WTC11 (cell line): ENCODE measurements around the gene ADIG. TPM values are rescaled to one million over a fixed set of nuclear protein-coding genes. Genes with fewer than 3 reads are reported as not detected.

ENCODE experiments used
- ATAC-seq: fragments of 200-7000 bp; cut with Tn5 transposase; 2 replicates; pipeline ENCODE4 v1.10.0; 2021; ENCODE audit warnings: mild to moderate bottlenecking, moderate library complexity
- CTCF ChIA-PET: fragments of 300-600 bp; sonication (Branson Sonifier 250); formaldehyde crosslinking; loops from one replicate; lab custom pipeline; 2021; ENCODE audit warnings: antibody characterized with exemption; lab: Charles Lee
- POLR2A ChIA-PET: fragments of 350-600 bp; sonication (Branson Sonifier 250); formaldehyde crosslinking; loops from one replicate; lab custom pipeline; 2021; ENCODE audit warnings: antibody characterized with exemption; lab: Charles Lee
- DNase-seq: peaks from one replicate; pipeline ENCODE4 v3.0.0; 2021; ENCODE audit warnings: low spot score
- H3K27ac Mint-ChIP-seq: 2 replicates; pipeline ENCODE4 v1.8.0; 2021; ENCODE audit warnings: mixed read lengths
- H3K27me3 Mint-ChIP-seq: 2 replicates; pipeline ENCODE4 v1.8.0; 2021; ENCODE audit warnings: low read depth, mild to moderate bottlenecking, moderate library complexity, mixed read lengths
- H3K36me3 Mint-ChIP-seq: 2 replicates; pipeline ENCODE4 v1.8.0; 2021; ENCODE audit warnings: mixed read lengths
- H3K4me1 Mint-ChIP-seq: 2 replicates; pipeline ENCODE4 v1.8.0; 2022; ENCODE audit warnings: mixed read lengths
- H3K4me3 Mint-ChIP-seq: 2 replicates; pipeline ENCODE4 v1.8.0; 2021; ENCODE audit warnings: mild to moderate bottlenecking, moderate library complexity, mixed read lengths
- H3K9me3 Mint-ChIP-seq: 2 replicates; pipeline ENCODE4 v1.8.0; 2021; ENCODE audit warnings: mixed read lengths
- CREB1 ChIP-seq: sonication (generic); formaldehyde crosslinking; IDR thresholded peaks from 2 replicates; pipeline ENCODE4 v1.8.0; 2023; ENCODE audit warnings: mild to moderate bottlenecking, missing genetic modification reagents
- EMX1 ChIP-seq: fragments of 250-450 bp; sonication (Bioruptor Pico); IDR thresholded peaks from 2 replicates; pipeline ENCODE4 v1.8.0; 2021; ENCODE audit warnings: mild to moderate bottlenecking
- FOXP1 ChIP-seq: sonication (generic); formaldehyde crosslinking; IDR thresholded peaks from 2 replicates; pipeline ENCODE4 v1.8.0; 2022; ENCODE audit warnings: missing genetic modification reagents, mild to moderate bottlenecking, moderate library complexity, borderline replicate concordance
- IRF2 ChIP-seq: sonication (generic); formaldehyde crosslinking; IDR thresholded peaks from 2 replicates; pipeline ENCODE4 v1.8.0; 2022; ENCODE audit warnings: low read depth, missing genetic modification reagents, borderline replicate concordance
- JAZF1 ChIP-seq: fragments of 250-450 bp; sonication (Bioruptor Pico); IDR thresholded peaks from 2 replicates; pipeline ENCODE4 v1.9.0; 2021; ENCODE audit warnings: moderate library complexity, mild to moderate bottlenecking, inconsistent platforms
- NR3C1 ChIP-seq: sonication (generic); formaldehyde crosslinking; conservative IDR thresholded peaks from 2 replicates; pipeline ENCODE4 v1.8.1; 2023; ENCODE audit warnings: low read depth, mild to moderate bottlenecking, missing genetic modification reagents
- RORB ChIP-seq: fragments of 250-450 bp; sonication (Bioruptor Pico); IDR thresholded peaks from 2 replicates; pipeline ENCODE4 v1.9.0; 2021; ENCODE audit warnings: mild to moderate bottlenecking
- SP1 ChIP-seq: sonication (generic); formaldehyde crosslinking; conservative IDR thresholded peaks from 2 replicates; pipeline ENCODE4 v1.8.1; 2022; ENCODE audit warnings: missing genetic modification reagents
- ZNF138 ChIP-seq: sonication (generic); formaldehyde crosslinking; conservative IDR thresholded peaks from 2 replicates; pipeline ENCODE4 v1.8.1; 2022; ENCODE audit warnings: mild to moderate bottlenecking, moderate library complexity, missing genetic modification reagents
- ZNF671 ChIP-seq: fragments of 250-450 bp; sonication (Bioruptor Pico); IDR thresholded peaks from 2 replicates; pipeline ENCODE4 v1.8.0; 2021; ENCODE audit warnings: mild to moderate bottlenecking
- total RNA-seq: library from RNA; stranded (reverse); gene quantifications from 3 replicates; pipeline ENCODE4 v1.2.3, GENCODE V29; 2021
- TF ChIP-seq, protein P1 (sequence below): sonication (generic); formaldehyde crosslinking; IDR thresholded peaks from 2 replicates; pipeline ENCODE4 v1.8.1; 2023; ENCODE audit warnings: mild to moderate bottlenecking, moderate library complexity, missing genetic modification reagents
- TF ChIP-seq, protein P2 (sequence below): fragments of 250-450 bp; sonication (Bioruptor Pico); IDR thresholded peaks from 2 replicates; pipeline ENCODE4 v1.9.0; 2021; ENCODE audit warnings: mild to moderate bottlenecking
- TF ChIP-seq, protein P3 (sequence below): sonication (generic); formaldehyde crosslinking; IDR thresholded peaks from 2 replicates; pipeline ENCODE4 v1.8.1; 2023; ENCODE audit warnings: mild to moderate bottlenecking, missing genetic modification reagents, moderate library complexity
- TF ChIP-seq, protein P4 (sequence below): fragments of 250-450 bp; sonication (Bioruptor Pico); conservative IDR thresholded peaks from 2 replicates; pipeline ENCODE4 v1.9.0; 2021; ENCODE audit warnings: mild to moderate bottlenecking
- TF ChIP-seq, protein P5 (sequence below): sonication (generic); formaldehyde crosslinking; IDR thresholded peaks from 2 replicates; pipeline ENCODE4 v1.8.1; 2023; ENCODE audit warnings: mild to moderate bottlenecking, missing genetic modification reagents, borderline replicate concordance
- TF ChIP-seq, protein P6 (sequence below): sonication (generic); formaldehyde crosslinking; IDR thresholded peaks from 2 replicates; pipeline ENCODE4 v1.8.1; 2023; ENCODE audit warnings: mild to moderate bottlenecking, missing genetic modification reagents
- TF ChIP-seq, protein P7 (sequence below): sonication (generic); formaldehyde crosslinking; IDR thresholded peaks from 2 replicates; pipeline ENCODE4 v1.8.1; 2022; ENCODE audit warnings: mild to moderate bottlenecking, moderate library complexity, missing genetic modification reagents
- TF ChIP-seq, protein P8 (sequence below): sonication (generic); formaldehyde crosslinking; IDR thresholded peaks from 2 replicates; pipeline ENCODE4 v1.8.1; 2022; ENCODE audit warnings: low read depth, mild to moderate bottlenecking, moderate library complexity, missing genetic modification reagents, borderline replicate concordance

The ADIG gene
- total RNA-seq, 1 experiment from 2014 or later: not detected

DNA sequence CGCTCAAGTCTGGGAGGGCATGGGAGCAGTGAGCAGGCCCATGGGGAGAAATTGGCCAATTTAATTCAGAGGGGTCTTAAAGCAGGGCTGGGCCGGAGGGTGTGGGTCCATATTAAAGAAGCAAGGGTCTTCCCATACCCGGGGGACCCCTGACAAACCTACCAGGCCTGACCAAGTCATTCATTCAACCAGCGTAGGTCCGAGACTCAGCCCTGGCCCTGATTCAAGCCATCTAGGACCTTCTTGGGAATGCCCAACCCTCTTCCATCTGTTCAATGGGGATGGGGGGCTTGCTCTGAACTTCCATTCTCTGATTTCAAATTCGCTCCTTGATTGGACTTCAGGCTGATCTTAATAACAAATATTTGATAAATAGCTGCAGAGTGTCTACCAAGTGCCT is 7.3 kb downstream of the ADIG start:
- Mint-ChIP-seq H3K9me3 (no peaks in the 10 kb centered on the region), H3K4me3 (no peak overlapping the region), H3K4me1 (peaks cover 8% of the 10 kb centered on the region), H3K36me3 (no peaks in the 10 kb centered on the region), H3K27ac (no peak overlapping the region), H3K27me3 (no peaks in the 10 kb centered on the region)
- no peak for ATAC-seq
- no peak for DNase-seq
- ChIA-PET POLR2A (no interaction called here), CTCF (no interaction called here)
- TF ChIP-seq, protein P1, sequence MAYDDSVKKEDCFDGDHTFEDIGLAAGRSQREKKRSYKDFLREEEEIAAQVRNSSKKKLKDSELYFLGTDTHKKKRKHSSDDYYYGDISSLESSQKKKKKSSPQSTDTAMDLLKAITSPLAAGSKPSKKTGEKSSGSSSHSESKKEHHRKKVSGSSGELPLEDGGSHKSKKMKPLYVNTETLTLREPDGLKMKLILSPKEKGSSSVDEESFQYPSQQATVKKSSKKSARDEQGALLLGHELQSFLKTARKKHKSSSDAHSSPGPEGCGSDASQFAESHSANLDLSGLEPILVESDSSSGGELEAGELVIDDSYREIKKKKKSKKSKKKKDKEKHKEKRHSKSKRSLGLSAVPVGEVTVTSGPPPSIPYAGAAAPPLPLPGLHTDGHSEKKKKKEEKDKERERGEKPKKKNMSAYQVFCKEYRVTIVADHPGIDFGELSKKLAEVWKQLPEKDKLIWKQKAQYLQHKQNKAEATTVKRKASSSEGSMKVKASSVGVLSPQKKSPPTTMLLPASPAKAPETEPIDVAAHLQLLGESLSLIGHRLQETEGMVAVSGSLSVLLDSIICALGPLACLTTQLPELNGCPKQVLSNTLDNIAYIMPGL (CRISPR knock-in tag): no peak
- TF ChIP-seq, protein P2, sequence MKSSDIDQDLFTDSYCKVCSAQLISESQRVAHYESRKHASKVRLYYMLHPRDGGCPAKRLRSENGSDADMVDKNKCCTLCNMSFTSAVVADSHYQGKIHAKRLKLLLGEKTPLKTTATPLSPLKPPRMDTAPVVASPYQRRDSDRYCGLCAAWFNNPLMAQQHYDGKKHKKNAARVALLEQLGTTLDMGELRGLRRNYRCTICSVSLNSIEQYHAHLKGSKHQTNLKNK (CRISPR knock-in tag): no peak
- TF ChIP-seq NR3C1 (CRISPR knock-in tag): no peak
- TF ChIP-seq JAZF1 (CRISPR knock-in tag): no peak
- no peak for TF ChIP-seq EMX1
- TF ChIP-seq ZNF671 (CRISPR knock-in tag): no peak
- TF ChIP-seq ZNF138: no peak
- TF ChIP-seq, protein P3, sequence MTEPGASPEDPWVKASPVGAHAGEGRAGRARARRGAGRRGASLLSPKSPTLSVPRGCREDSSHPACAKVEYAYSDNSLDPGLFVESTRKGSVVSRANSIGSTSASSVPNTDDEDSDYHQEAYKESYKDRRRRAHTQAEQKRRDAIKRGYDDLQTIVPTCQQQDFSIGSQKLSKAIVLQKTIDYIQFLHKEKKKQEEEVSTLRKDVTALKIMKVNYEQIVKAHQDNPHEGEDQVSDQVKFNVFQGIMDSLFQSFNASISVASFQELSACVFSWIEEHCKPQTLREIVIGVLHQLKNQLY (CRISPR knock-in tag): no peak

DNA sequence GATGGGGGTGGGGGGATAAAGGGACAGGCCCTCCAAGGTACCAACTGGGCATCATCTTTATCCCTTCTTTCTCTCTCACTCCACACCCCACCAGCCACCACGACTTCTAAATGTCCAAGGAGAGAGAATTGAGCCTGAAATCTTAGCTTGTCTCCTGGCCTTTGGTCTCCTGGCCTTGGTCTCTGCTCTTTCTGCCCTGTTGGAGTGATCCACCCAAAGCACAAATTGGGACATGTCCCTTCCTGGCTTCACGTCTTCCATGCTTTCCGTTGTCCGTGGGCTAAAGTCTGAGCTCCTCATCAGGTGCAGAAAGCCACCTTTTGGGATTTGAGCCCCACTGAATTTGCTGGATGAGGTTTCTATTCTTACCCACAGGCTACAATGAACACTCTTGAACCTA is 8.4 kb downstream of the ADIG start:
- Mint-ChIP-seq H3K9me3 (no peaks in the 10 kb centered on the region), H3K27ac (no peak overlapping the region), H3K27me3 (no peaks in the 10 kb centered on the region), H3K4me1 (peaks cover 5% of the 10 kb centered on the region), H3K36me3 (no peaks in the 10 kb centered on the region), H3K4me3 (no peak overlapping the region)
- DNase-seq: no peak
- POLR2A ChIA-PET: no interaction called here
- CTCF ChIA-PET: no interaction called here
- ATAC-seq: no peak
- TF ChIP-seq RORB (CRISPR knock-in tag): no peak

DNA sequence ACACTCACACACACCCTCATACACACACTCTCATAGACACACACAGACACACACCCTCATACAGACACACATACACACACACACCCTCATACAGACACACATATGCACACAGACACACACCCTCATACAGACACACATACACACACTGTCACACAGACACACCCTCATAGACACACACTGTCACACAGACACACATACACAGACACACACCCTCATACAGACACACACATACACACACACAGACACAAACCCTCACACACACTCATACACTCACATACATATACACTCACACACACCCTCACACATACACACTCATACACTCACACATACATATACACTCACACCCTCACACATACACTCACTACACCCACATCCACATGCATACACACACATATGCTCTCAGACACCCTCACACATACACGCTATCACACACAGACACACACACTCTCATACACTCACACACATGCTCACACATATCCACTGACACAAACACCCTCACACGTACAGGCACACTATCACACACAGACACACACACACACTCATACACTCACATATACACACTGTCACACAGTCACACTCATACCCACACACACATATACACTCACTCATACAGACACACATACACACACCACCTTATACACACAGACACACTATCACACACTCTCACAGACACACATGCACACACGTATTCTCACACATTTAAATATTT is 9.1 kb downstream of the ADIG start:
- DNase-seq (no peak), ATAC-seq (no peak)
- TF ChIP-seq CREB1 (CRISPR knock-in tag): no peak
- TF ChIP-seq JAZF1 (CRISPR knock-in tag): no peak
- no peak for TF ChIP-seq EMX1
- TF ChIP-seq, protein P4, sequence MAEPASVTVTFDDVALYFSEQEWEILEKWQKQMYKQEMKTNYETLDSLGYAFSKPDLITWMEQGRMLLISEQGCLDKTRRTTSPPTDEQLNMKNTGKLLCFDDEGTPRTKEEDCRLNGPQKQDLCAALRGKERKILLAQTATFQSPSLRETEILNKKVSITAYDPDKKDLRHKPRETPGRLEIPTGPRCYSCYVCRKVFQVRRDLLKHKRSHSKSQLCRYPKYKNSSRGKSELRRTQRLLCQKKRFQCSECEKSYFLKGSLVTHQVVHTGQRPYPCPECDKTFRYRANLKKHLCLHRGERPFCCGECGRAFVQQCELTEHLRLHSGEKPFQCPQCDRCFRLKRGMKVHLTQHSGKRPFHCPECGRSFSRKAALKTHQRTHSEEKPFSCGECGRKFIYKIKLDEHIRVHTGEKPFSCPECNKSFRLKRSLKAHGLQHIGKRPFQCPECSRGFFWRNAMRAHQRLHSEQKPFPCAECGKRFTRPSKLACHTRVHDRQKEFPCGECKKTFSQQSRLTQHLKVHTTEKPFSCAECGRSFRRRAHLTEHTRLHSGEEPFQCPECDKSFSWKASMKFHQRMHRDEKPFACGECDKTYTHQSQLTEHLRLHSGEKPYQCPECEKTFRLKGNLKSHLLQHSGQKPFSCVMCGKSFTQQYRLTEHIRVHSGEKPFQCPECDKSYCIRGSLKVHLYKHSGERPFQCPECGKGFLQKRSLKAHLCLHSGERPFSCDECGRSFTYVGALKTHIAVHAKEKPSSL (CRISPR knock-in tag): no peak
- TF ChIP-seq, protein P5, sequence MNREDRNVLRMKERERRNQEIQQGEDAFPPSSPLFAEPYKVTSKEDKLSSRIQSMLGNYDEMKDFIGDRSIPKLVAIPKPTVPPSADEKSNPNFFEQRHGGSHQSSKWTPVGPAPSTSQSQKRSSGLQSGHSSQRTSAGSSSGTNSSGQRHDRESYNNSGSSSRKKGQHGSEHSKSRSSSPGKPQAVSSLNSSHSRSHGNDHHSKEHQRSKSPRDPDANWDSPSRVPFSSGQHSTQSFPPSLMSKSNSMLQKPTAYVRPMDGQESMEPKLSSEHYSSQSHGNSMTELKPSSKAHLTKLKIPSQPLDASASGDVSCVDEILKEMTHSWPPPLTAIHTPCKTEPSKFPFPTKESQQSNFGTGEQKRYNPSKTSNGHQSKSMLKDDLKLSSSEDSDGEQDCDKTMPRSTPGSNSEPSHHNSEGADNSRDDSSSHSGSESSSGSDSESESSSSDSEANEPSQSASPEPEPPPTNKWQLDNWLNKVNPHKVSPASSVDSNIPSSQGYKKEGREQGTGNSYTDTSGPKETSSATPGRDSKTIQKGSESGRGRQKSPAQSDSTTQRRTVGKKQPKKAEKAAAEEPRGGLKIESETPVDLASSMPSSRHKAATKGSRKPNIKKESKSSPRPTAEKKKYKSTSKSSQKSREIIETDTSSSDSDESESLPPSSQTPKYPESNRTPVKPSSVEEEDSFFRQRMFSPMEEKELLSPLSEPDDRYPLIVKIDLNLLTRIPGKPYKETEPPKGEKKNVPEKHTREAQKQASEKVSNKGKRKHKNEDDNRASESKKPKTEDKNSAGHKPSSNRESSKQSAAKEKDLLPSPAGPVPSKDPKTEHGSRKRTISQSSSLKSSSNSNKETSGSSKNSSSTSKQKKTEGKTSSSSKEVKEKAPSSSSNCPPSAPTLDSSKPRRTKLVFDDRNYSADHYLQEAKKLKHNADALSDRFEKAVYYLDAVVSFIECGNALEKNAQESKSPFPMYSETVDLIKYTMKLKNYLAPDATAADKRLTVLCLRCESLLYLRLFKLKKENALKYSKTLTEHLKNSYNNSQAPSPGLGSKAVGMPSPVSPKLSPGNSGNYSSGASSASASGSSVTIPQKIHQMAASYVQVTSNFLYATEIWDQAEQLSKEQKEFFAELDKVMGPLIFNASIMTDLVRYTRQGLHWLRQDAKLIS (CRISPR knock-in tag): no peak
- TF ChIP-seq, protein P6, sequence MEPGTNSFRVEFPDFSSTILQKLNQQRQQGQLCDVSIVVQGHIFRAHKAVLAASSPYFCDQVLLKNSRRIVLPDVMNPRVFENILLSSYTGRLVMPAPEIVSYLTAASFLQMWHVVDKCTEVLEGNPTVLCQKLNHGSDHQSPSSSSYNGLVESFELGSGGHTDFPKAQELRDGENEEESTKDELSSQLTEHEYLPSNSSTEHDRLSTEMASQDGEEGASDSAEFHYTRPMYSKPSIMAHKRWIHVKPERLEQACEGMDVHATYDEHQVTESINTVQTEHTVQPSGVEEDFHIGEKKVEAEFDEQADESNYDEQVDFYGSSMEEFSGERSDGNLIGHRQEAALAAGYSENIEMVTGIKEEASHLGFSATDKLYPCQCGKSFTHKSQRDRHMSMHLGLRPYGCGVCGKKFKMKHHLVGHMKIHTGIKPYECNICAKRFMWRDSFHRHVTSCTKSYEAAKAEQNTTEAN (CRISPR knock-in tag): no peak; the same call in 1 of the 2 replicates
- TF ChIP-seq FOXP1 (CRISPR knock-in tag): no peak
- TF ChIP-seq, protein P7, sequence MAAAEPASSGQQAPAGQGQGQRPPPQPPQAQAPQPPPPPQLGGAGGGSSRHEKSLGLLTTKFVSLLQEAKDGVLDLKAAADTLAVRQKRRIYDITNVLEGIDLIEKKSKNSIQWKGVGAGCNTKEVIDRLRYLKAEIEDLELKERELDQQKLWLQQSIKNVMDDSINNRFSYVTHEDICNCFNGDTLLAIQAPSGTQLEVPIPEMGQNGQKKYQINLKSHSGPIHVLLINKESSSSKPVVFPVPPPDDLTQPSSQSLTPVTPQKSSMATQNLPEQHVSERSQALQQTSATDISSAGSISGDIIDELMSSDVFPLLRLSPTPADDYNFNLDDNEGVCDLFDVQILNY (CRISPR knock-in tag): no peak
- TF ChIP-seq, protein P8, sequence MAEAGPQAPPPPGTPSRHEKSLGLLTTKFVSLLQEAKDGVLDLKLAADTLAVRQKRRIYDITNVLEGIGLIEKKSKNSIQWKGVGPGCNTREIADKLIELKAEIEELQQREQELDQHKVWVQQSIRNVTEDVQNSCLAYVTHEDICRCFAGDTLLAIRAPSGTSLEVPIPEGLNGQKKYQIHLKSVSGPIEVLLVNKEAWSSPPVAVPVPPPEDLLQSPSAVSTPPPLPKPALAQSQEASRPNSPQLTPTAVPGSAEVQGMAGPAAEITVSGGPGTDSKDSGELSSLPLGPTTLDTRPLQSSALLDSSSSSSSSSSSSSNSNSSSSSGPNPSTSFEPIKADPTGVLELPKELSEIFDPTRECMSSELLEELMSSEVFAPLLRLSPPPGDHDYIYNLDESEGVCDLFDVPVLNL (CRISPR knock-in tag): no peak
- TF ChIP-seq IRF2: no peak
- TF ChIP-seq SP1 (CRISPR knock-in tag): no peak
- Mint-ChIP-seq H3K4me3 (no peak overlapping the region), H3K9me3 (no peaks in the 10 kb centered on the region), H3K27ac (no peak overlapping the region), H3K36me3 (no peaks in the 10 kb centered on the region), H3K4me1 (peaks cover 5% of the 10 kb centered on the region), H3K27me3 (no peaks in the 10 kb centered on the region)
- CTCF ChIA-PET: no interaction called here
- POLR2A ChIA-PET: no interaction called here
